Dedifferentiated amniotic fluid mesenchymal stem cell (primary cell): ENCODE data around the gene TBCC.
"Not testable (repeated sequence)": the region's sequence is repeated elsewhere in the genome, so short reads cannot be mapped to it uniquely, and the experiment has no call there.

ENCODE experiments used
- DNase-seq: peaks from one replicate; pipeline ENCODE4 v3.0.0-alpha.2; 2016; ENCODE audit errors: extremely low spot score

Gene TBCC

DNA sequence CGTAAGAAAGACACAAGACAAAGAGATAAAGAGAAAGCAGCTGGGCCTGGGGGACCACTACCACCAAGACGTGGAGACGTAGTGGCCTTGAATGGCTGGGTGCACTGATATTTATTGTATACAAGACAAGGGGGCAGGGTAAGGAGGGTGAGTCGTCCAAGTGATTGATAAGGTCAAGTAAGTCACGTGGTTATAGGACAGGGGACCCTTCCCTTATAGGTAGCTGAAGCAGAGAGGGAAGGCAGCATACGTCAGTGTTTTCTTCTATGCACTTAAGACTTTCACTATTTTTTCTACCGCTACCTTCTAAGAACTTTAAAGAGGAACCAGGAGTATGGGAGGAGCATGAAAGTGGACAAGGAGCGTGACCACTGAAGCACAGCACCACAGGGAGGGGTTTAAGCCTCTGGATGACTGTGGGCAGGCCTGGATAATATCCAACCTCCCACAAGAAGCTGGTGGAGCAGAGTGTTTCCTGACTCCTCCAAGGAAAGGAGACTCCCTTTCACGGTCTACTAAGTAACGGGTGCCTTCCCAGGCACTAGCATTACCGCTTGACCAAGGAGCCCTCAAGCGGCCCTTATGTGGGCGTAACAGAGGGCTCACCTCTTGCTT lies 11.9 kb downstream of the TBCC start:
- DNase-seq: not testable (repeated sequence)

DNA sequence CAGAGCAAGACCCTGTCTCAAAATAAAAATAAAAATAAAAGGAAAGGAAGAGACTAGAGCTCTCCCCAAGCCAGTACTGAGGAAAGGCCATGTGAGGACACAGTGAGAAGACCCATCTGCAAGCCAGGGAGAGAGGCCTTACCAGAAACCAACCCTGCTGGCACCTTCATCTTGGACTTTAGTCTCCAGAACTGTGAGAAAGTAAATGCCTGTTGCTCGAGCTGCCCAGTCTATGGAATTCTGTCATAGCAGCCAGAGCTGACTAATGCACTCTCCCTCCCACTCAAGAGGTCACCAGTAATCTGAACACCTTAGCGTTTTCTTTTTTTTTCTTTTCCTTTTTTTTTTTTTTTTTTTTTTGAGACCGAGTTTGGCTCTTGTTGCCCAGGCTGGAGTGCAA lies 16.2 kb downstream of the TBCC start:
- DNase-seq: no peak

DNA sequence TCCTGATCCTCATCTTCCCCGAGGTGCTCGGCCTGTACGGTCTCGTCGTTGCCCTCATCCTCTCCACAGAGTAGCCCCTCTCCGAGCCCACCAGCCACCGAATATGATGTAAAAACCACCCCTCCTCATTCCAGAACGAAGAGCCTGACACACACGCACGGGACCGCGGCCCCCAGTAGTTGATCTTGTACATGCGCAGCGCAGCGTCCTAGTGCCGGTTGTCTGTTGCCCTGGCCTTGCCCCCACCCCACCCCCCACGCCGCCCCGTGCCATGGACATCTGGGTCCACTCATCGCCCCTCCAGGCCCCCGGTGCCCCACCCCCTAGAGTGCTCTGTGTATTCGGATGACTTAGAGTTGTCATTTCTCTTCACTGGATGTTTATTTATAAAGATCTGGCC lies 18.3 kb downstream of the TBCC start:
- DNase-seq: no peak

DNA sequence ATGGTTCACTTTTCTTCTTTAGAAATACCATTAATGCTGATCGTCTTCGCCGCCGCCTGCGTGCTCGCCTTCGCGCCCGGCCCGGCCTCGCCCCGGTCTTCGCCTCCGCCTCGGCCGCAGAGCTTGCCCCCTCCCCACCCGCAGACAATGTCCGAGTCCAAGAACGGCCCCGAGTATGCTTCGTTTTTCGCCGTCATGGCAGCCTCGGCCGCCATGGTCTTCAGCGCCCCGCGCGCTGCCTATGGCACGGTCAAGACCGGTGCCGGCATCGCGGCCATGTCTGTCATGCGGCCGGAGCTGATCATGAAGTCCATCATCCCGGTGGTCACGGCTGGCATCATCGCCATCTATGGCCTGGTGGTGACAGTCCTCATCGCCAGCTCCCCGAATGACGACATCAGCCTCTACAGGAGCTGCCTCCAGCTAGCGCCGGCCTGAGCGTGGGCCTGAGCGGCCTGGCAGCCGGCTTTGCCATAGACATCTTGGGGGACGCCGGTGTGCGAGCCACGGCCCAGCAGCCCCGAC lies 18.8 kb downstream of the TBCC start:
- DNase-seq: no peak

DNA sequence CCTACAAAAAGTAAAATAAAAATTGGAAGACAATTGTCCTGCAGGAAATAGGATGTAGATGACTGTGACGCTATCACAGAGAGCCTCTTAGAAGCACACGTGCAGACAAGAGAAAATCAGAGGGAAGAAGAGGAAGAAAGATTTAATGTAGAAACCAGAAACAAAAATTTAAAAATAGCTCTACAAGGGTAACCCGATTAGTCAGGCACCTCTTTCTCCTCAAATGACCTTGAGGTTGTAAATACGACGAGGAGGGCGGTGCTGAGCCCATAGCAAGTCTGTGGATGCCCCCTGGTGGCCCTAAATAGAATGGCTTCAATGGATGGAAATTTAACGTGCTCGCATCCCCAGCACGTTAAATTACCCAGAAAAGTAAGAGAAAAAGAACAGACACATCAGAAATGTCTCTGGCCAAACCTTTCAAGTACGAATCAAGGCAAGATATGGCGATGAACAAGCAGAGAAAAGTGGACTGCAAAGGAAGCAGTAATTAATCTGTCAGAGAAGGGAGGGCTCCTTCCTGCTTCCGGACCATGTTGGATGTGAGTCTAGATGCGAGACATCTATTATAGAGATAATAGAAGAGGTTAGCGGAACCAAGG lies 19.3 kb downstream of the TBCC start:
- peak; percentile 91 for DNase-seq

DNA sequence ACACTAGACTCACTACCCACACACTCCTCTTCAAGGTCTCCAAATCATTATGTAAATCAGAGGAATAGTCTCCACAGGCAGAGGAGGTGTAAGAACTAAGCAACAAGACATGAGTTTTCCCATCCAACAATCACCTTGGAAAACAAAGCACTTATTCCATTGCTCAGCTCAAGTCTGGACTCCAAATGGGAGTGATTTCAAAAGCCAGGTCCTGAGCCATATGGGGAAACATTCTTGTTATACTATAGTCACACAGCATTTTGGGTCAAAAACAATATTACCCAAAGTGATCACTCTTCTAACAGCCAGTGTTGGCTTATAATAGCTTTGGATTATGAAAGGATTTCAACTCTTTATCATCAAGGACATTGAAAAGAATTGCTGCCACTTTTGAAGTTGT lies 19.9 kb downstream of the TBCC start:
- no peak for DNase-seq

DNA sequence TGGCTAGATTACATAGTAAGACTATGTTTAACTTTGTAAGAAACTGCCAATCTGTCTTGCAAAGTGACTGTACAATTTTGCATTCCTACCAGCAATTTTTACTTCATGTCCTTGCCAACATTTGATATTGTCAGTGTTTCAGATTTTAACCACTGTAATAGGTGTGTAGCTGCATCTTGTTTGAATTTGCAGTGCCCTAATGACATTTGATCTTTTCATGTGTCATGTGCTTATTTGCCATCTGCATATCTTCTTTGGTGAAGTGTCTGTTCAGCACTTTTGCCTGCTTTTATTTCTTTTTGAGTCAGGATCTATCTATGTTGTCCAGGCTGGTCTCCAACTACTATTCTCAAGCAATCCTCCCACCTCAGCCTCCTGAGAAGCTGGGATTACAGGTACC lies 21.1 kb downstream of the TBCC start:
- no peak for DNase-seq

DNA sequence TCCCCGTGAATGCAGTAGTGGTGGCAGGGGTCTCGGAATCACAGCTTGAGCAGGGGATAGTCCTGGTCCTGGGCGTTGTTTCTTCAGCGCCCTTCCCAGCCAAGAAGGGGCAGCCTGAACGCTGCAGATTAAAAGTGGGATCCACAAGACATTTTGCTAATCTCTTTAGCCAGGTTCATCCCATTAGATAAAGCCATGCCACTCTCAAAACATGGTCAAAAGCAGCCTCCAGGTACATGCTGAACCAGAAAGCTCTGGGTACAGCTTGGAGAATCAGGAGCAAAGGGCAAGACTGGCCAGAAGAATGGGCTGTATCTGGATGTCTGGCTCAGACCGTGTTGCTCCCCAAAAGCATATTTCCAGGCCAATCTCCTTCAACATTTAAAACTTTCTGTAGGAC lies 23.4 kb downstream of the TBCC start, which contains the start of gene PRPH2:
PRPH2 (minus strand) TSS at position 101 of the 400 bp plus-strand sequence. CDS start 263 bp downstream, outside the sequence.
- DNase-seq: no peak

DNA sequence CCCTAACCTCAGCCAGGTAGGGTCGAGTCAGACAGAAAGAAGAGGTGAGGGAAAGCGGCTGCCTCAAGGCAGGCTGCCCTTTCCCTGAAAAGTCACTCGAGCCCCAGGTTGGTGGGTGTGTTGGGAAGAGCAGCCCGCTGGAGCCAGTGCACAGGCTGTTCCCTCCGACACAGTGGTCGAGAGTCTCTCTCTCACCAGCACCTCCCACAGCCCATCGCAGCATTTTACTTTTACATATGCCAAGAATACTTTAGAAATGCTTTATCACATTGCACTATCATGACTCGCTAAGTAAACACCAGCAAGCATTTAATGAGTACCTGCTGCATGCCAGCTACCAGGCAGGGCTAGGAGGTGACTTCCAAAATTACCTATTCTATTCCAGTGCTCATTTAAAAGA lies 25.2 kb downstream of the TBCC start:
- DNase-seq: no peak

DNA sequence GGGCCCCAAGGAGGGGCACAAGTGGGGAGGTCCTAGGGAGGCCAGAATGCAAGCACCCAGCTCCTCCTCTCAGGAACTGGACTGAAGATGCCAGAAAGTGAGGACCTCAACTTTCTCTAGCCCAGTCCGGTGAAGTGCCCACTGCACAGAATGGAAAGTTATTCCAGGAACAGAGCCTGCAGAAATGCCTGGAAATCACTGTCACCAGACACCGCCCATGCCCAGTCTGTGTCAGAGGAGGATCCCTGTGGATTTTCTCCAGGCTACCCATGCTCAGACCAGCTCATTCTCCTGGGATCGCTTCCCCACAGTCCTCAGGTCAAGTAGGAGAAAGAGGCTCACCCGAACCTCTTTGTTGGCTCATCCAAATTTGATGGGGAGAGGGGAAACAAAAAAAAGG lies 30.0 kb downstream of the TBCC start:
- DNase-seq: no peak

DNA sequence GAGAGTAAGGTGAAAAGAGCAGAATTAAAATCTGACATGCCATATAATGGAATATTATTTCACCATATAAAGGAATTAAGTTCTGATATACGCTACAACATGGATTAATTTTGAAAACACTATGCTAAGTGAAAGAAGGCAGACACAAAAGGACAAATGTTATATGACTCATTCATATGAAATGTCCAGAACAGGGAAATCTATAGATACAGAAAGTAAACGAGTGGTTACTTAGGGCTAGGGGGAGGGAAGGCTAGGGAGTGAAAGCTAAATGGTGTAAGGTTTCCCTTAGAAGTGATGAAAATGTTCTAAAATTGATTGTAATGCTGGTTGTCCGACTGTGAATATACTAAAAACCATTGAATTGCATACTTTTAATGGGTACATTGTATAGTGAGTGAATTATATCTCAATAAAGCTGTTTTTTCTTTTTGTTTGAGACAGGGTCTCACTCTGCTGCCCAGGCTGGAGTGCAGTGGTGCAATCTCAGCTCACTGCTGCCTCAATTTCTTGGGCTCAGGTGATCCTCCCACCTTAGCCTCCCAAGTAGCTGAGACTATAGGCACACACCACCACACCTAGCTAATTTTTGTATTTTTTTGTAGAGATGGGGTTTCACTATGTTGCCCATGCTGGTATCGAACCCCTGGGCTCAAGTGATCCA lies 31.7 kb downstream of the TBCC start:
- no peak for DNase-seq

DNA sequence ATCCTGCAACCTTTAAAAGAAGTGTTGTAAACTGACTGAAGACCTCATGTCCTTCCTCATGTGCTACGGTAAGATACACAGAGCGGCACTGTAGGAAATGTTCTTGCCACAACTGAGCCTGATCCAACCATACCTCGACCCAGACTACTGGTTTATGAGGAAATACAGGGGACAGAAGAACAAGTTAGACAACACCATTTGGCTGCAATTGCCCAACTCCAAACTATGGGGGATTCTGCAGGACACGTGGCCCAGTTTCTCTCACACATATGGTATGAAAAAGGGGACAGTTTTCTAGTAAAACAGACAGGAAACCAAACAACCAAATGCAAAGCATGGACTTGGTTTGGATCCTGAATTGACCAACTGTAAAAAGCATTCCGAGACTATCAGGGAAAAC lies 34.0 kb downstream of the TBCC start:
- DNase-seq: no peak

DNA sequence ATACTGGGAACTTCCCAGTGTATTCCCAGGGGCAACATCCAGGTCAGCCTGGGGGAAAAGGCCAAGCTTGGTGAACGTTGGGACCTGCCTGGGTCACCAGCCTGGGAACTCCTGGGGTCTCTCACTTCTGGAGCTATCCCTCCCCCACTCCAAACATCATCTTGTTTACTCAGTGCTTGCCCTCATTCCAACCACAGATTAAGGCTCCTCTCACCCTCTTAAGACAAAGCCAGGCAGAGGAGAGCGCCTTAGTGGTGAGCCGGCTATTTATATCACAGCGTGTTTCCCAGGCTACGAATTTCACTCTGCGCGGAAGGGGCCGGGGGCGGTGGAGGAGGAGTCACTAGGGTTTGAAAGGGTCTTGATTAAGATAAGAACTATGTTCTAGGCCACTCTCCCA lies 35.6 kb downstream of the TBCC start:
- DNase-seq: no peak

DNA sequence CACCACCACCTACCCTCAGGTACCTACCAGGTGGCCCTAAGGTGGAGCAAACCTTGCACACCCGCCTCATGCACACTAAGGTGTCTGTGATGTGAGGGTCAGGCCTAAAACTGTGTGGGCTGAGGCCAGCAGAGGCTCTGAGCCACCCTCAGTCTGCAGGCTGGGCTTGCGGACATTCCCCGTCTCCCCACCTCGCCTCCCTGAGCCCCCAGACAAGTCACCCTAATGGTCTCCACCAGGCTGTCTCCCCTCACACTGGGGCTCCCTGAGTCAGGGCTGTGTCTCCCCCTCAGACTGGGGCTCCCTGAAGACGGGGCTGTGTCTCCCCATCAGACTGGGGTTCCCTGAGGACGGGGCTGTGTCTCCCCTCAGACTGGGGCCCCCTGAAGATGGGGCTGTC lies 36.0 kb downstream of the TBCC start:
- no peak for DNase-seq

DNA sequence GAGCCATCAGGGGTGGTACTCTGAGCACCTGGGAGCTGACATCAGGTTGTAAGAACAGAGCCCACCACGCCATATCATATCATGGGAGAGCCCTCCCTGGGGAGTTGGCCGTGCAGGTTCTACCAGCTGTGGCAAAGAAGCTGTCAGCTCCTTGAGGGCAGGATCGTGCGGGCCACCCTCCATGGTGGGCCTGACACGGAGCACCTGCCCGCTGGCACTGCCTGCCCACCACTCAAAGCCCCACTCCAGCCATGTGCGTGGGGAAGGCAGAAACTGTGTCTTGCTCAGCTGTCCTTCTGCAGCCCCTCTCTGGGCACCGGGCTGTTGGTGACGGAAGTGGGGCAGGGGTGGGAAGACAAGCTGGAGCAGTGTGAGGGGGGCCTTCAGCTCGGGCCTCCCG lies 37.8 kb downstream of the TBCC start:
- no peak for DNase-seq

DNA sequence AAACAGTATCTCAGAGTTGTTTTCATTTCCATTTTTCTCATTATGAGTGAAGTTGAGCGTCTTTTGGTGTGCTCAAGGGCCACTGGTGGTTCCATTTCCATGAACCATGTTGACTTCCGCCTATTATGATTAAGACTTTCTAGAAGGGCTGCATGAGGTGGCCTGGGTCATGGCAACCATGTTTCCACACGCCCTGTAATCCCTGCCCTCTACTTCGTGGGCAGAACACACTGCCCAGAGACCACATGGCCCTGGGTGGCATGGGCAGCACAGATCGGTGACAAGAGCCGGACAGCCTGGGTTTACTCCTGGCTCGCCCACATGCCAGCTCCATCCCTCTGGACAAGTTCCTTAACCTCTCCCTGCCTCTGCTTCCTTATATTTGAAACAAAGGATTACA lies 38.3 kb downstream of the TBCC start:
- DNase-seq: no peak

DNA sequence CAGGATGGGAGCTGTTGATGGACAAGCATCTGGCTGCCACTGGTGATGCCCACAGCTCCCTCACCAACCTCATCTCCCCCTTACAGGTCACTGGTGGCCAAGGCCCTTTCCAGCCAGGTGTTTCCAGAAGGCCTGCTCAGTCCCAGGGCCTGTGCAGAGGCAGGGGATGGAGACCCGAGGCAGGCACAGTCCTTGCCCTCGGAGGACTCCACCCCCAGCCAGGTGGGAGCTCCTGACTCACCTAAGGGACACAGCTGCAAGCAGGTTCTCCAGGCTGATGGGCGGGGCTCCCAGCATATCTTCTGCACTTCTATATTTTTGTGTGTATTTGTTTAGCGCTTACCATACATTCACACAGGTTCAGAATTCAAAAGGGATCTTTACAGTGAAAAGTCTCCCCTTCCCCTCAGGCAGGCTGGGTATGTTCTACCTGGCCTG lies 40.9 kb downstream of the TBCC start:
- DNase-seq: no peak

DNA sequence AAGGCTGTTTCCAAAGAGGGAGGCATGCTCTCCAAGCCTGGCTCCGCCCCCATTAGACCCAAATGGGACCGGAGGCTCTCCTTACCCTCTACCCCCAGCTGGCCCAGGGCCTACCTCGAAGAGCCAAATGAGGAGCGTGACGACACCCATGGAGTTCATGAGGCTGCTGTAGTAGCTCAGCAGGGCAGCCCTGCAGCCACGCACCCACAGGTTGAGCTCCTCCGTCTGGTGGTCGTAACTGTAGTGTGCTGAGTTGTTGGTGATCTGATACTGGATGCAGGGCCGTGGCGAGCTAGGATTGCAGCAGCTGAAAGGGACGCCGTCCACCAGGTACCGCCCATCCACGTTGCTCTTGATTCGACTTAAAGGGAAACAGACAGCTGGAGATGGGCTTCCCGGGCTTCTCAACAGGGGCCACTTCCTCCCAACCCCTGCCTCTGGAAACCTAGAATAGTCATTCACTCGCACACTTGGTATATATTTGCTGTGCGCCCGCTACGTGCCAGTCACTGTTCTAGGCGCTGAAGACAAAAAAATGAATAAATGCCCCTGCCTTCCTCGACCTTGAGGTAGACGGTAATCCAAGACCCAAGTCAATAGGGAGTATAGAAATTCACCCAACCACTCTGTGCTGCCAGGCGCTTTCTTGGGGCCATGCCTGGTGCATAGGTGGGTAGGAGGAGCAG lies 41.5 kb downstream of the TBCC start:
- peak; percentile 38 for DNase-seq

DNA sequence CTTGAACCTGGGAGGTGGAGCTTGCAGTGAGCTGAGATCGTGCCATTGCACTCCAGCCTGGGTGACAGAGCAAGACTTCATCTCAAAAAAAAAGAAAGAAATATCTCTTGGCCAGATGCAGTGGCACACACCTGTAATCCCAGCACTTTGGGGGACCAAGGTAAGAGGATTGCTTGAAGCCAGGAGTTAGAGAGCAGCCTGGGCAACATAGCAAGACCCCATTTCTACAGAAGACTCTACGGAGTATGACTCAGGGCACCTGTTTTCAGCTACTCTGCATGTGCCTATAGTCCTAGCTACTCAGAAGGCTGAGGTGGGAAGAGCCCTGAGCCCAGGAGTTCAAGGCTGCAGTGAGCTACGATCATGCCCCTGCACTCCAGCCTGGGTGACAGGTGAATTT lies 43.1 kb downstream of the TBCC start:
- not testable (repeated sequence) for DNase-seq

DNA sequence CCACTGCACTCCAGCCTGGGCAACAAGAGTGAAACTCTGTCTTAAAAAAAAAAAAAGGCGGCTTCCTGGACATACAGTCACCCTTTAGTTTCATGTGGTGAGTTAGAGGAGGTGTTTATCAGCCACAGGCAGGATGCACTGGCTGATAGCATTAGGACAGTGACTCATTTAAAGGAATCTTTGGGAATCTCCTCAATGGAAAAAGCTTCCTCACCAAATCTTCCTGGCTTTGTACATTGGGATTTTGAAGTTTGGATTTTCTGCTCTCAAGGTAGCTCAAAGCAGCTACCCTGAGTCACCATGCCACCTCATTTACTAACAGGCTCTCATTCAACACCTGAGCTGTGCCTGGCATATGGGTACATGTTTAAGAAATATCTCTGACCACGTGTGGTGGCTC lies 43.7 kb downstream of the TBCC start:
- DNase-seq: no peak

DNA sequence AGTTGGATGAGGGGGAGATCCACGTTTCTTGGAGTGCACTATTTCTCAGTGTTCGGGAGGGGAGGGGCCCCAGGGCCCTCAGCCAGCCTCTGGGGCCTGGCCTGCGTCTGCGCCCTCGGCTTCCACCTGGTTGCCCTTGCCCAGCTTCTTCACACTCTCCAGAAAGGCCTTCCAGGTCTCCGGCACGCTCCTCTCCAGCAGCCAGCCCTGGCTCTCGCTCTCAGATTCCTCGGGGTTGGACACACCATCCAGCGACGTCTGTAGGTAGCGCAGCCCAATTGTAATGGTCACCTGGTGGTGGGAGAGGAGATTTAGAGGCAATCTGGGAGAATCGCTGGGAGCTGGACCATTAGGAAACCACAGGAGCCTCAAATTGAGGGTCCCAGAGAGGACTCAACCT lies 47.7 kb downstream of the TBCC start:
- no peak for DNase-seq

DNA sequence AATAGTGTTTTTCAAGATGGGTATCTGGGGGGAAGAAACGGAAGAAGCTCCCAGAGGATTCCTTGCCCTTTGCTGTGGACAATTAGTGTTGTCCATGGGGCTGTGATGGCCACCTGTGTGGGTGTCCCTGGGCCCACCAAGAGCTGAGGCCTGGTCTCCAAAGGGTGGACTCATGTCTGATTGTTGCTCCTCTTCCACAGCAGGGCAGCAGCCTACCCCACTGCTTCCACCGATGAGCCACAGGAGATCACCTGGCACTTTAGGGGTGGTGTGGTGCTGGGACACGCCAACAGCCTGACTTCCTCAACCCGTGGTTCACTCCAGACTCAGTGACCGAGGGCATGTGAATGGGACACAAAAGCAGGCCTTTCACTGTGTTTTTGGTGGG lies 48.6 kb downstream of the TBCC start:
- no peak for DNase-seq
